Activated naive CD4-positive, alpha-beta T cell treated with anti-CD3 and anti-CD28 coated beads, Interleukin-2, amount 50 U/mL, for 16 hours (primary cell): ENCODE results near the gene PRCP.

ENCODE experiments used
- DNase-seq: peaks from one replicate; pipeline ENCODE4 v3.0.0-alpha.2; 2020

PRCP gene

DNA sequence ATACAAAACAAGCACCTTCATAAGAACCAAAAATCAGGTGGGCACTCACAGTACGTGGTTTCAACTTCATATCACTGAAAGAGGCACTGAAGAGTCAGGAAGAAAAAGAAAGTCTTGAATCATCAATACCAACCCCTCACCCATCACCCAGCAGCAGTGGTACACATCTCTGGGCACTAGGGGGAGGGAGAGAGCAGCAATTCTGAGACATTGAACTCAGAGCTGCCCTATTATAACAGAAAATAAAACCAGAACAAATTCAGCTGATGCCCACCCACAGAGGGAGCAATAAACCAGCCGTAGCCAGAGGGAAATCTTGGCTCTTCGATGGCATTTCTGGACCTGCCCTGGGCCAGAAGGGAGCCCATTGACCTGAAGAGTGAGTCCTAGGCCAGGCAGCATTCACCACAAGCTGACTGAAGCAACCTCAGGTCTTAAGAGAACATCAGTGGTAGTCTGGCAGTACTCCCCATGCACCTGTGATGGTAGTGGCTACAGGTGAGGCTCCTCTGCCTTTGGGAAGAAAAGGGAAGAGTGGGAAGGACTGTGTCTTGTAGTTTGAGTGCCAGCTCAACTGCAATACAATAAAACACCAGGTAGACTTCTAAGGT lies 124.4 kb downstream of the PRCP start:
- peak; percentile 14 for DNase-seq

- no peak for DNase-seq
These were observed 125.0 kb downstream of the PRCP start for GRCh38 chr11:82775218-82775617.
